IPS-20b (cell line): ENCODE measurements around the gene IGF1R.

Source experiments
- H3K27ac ChIP-seq: one replicate; pipeline ENCODE4 v1.5.1; 2013; ENCODE audit warnings: low read length
- H3K27me3 ChIP-seq: 2 replicates; pipeline ENCODE4 v1.6.1; 2013; ENCODE audit warnings: mild to moderate bottlenecking, low read length, inconsistent platforms; ENCODE audit not compliant: insufficient read depth
- H3K36me3 ChIP-seq: 2 replicates; pipeline ENCODE4 v1.6.1; 2013; ENCODE audit warnings: low read depth, mild to moderate bottlenecking, inconsistent platforms, low read length, moderate library complexity; ENCODE audit not compliant: insufficient read depth
- H3K4me1 ChIP-seq: 2 replicates; pipeline ENCODE4 v1.6.1; 2013; ENCODE audit warnings: mild to moderate bottlenecking, control low read depth, inconsistent platforms, low read length, moderate library complexity; ENCODE audit not compliant: insufficient read depth
- H3K4me3 ChIP-seq: 2 replicates; pipeline ENCODE4 v1.5.1; 2013; ENCODE audit warnings: mild to moderate bottlenecking, low read length, inconsistent platforms
- H3K9ac ChIP-seq: 2 replicates; pipeline ENCODE4 v1.6.1; 2013; ENCODE audit warnings: low read depth, mild to moderate bottlenecking, inconsistent platforms, low read length, moderate library complexity
- H3K9me3 ChIP-seq: 2 replicates; pipeline ENCODE4 v1.6.1; 2013; ENCODE audit warnings: mild to moderate bottlenecking, low read depth, low read length, inconsistent platforms; ENCODE audit not compliant: insufficient read depth

Gene IGF1R

DNA sequence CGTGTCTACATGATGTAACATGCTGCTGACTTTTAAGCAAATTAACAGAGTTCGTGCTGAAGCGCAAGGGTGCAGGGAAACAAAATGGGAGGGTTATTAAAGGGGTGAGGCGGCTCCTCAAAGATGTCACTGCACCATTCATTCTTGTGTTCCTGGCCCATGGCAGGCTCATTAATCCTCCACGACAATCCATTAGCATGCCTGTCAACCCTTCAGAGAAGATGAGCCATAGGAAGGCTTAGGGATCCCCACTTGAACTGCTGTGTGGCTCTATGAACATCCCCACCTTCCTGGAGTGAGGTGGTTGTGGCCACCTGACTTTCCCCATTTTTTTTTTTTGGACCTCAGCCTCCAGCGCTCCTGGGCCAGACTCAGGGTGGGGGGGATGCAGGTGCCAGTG is 45.8 kb downstream of the IGF1R start:
- Histone ChIP-seq H3K27me3 (no peaks in the 10 kb centered on the region), H3K9ac (no peak overlapping the region), H3K9me3 (no peaks in the 10 kb centered on the region), H3K27ac (no peak overlapping the region), H3K36me3 (no peaks in the 10 kb centered on the region), H3K4me1 (peaks cover 34% of the 10 kb centered on the region), H3K4me3 (no peak overlapping the region)

DNA sequence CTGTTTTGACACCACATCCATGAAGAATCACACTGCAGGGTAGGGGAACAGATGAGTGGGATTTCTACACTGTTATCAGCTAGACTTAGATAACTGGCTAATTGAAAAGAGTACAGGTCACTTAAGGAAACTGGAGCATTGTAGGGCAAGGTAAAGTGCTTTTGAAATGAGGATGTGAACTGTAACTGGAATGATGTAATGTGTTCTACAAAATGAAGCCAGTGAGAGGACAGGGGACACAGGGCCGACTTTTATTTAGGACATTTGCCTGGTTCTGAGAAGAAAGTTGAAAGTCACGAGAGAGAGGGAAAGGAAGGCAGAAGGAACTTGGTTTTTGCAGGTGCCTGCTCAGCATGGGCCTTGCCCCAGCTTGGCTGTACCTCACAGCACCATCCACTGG is 50.5 kb downstream of the IGF1R start:
- no peaks in the 10 kb centered on the region for H3K27me3 ChIP-seq
- H3K9ac ChIP-seq: no peak overlapping the region
- no peak overlapping the region for H3K27ac ChIP-seq

DNA sequence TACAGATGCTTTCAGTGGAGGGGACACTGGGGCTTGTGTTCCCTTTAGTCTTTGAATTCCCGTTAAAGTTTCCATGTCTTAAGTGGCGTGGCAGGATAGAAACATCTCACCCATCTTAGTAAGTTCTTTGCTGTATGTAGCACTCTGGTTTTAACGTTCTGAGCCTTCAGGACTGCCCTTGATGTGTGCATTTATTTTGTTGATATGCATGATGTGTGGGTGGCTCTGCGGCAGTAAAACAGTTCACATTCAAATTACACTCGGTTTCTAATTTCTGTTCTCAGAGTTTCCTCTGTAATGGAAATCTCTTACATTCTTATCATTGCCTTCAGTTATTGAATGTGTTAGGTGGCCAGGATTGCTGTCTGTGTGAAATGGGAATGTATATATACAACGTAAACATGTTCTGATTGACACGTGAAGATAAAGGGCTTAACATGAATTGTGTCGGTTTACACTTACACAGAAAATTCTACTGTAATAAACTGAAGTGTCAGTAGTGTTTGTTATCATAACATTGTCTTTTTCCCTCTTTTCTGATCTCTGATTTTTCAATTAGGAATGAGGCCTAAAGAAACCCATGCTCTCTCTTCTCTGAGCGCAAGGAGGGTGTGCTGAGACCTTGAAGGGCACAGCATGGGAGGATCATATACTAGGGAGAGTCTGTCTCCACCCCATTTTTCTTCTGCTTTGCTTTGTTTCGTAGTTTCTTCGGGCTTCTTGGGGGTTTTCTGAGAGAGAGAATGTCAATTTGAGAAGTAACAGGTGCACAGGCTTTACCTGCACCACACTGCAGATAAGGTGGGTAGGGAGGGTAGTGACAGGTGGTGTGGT is 51.5 kb downstream of the IGF1R start:
- Histone ChIP-seq H3K36me3 (no peaks in the 10 kb centered on the region), H3K4me1 (peaks cover 41% of the 10 kb centered on the region), H3K9me3 (no peaks in the 10 kb centered on the region), H3K4me3 (no peak overlapping the region), H3K27ac (no peak overlapping the region), H3K9ac (no peak overlapping the region), H3K27me3 (no peaks in the 10 kb centered on the region)

More for the DNA sequence above, 50.5 kb downstream of the IGF1R start:
- H3K36me3 ChIP-seq: no peaks in the 10 kb centered on the region
- H3K4me3 ChIP-seq: no peak overlapping the region
- H3K4me1 ChIP-seq: peaks cover 40% of the 10 kb centered on the region
- no peaks in the 10 kb centered on the region for H3K9me3 ChIP-seq

DNA sequence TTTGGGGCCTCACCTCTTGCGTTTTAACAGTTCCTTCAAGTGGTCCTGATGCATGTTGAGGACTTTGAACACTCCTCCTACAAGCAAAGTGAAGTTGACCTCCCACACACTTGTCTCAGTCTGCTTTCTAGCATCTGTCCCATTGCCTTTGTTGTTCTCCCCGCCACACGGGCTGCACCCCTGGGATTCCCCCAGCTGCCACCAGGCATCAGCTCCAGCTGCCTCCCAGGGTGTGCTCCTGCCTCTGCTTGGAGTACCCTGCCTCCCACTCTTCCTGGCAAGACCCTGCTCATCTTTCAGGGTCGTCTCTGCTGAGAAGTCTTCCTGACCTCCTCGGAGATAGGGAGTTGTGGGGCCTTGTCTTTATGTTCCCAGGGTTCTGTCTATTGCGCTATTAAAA is 52.2 kb downstream of the IGF1R start:
- H3K4me3 ChIP-seq: no peak overlapping the region
- peaks cover 37% of the 10 kb centered on the region for H3K4me1 ChIP-seq
- no peaks in the 10 kb centered on the region for H3K36me3 ChIP-seq
- no peaks in the 10 kb centered on the region for H3K27me3 ChIP-seq
- no peak overlapping the region for H3K27ac ChIP-seq
- no peaks in the 10 kb centered on the region for H3K9me3 ChIP-seq
- no peak overlapping the region for H3K9ac ChIP-seq

DNA sequence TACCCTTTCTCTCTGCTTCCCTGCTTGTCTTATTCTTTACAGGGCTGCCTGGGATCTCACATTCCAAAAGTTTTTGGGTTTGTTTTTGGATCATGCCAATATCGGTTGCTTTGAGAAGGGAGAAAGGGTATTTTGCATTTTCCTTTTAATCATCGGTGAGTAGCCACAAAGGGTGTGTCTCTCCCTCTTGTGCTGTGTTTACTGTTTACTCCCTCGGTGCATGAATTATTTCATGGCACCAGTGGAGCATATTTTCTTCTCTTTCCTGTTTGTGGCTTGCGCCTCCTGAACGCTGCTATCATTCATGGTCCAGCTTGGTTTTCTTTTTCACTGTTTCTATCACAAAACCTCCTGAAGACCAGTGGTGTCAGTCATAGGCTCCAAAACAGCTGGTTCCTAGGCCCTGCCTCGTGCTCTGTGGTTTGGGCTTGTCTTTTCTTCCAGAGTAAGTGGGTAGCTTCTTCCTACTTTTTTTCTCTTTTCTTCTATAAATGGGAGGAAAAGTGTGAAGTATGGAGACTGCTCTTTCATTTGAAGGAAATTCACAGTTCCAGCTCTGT is 54.9 kb downstream of the IGF1R start:
- H3K27ac ChIP-seq: no peak overlapping the region
- peaks cover 41% of the 10 kb centered on the region for H3K4me1 ChIP-seq
- no peak overlapping the region for H3K4me3 ChIP-seq
- H3K9me3 ChIP-seq: no peaks in the 10 kb centered on the region
- peaks cover 10% of the 10 kb centered on the region for H3K36me3 ChIP-seq
- no peak overlapping the region for H3K9ac ChIP-seq
- no peaks in the 10 kb centered on the region for H3K27me3 ChIP-seq

DNA sequence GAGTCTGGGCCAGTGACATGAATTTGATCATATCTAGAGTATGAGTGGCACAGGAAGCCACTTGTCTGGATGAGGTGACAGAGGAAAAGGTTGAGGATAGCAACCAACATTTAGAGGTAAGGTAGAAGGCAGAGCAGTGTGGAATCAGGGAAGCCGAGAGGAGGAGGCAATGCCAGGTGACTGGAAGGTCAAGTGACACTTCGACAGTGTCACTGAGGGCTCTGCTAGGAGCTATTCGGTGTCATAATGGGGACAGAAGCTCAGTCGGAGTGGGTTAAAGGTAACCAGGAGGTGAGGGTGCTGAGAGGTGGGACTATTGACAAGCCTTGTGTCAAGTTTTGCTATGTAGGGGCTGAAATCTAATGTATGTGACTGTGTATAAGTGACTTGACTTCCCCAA is 56.7 kb downstream of the IGF1R start:
- peaks cover 13% of the 10 kb centered on the region for H3K36me3 ChIP-seq
- peaks cover 32% of the 10 kb centered on the region for H3K4me1 ChIP-seq
- H3K27me3 ChIP-seq: no peaks in the 10 kb centered on the region
- H3K9me3 ChIP-seq: no peaks in the 10 kb centered on the region
- H3K4me3 ChIP-seq: no peak overlapping the region
- H3K27ac ChIP-seq: no peak overlapping the region
- no peak overlapping the region for H3K9ac ChIP-seq

DNA sequence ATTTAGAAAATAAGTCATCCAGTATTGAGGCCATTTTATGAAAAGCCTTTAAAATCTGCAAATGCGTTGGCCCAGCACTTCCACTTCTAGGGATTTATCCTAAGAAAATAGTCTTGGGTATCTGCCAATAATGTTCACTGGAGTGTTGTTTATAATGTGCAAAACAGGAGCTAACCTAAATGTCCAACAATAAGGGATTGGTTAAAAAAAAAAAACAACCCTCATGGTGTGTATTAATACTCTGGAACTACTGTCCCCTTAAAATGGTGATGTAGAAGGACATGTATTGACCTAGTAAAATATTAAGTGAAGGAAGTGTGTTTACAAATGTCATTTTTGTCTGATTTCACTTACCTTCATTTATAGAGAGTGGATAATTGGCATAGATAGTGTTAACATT is 58.0 kb downstream of the IGF1R start:
- H3K27ac ChIP-seq: no peak overlapping the region
- peaks cover 24% of the 10 kb centered on the region for H3K4me1 ChIP-seq
- peaks cover 16% of the 10 kb centered on the region for H3K36me3 ChIP-seq
- H3K27me3 ChIP-seq: no peaks in the 10 kb centered on the region
- no peak overlapping the region for H3K9ac ChIP-seq
- H3K9me3 ChIP-seq: no peaks in the 10 kb centered on the region
- no peak overlapping the region for H3K4me3 ChIP-seq

DNA sequence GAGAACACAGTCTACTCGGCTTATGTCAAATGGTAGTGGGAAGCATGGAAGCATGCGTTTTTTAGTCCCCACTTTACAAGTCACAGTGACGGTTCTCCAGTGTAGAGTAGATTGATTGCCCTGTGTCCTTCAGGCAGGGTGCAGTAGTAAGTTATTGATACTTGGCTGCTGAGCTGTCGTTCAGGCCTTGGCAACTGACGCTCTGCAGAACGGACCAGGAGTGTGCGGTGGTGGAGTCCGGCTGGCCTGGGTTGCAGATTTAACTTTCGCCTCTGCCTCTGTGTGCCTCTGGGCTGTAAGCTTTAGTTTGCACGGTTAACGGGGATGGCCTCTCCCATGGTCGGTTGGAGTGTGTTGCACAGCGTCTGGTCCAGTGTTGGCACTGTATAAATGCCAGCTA is 58.6 kb downstream of the IGF1R start:
- Histone ChIP-seq H3K4me1 (peaks cover 26% of the 10 kb centered on the region), H3K9ac (no peak overlapping the region), H3K27ac (no peak overlapping the region), H3K9me3 (no peaks in the 10 kb centered on the region), H3K27me3 (no peaks in the 10 kb centered on the region), H3K36me3 (peaks cover 19% of the 10 kb centered on the region), H3K4me3 (no peak overlapping the region)

DNA sequence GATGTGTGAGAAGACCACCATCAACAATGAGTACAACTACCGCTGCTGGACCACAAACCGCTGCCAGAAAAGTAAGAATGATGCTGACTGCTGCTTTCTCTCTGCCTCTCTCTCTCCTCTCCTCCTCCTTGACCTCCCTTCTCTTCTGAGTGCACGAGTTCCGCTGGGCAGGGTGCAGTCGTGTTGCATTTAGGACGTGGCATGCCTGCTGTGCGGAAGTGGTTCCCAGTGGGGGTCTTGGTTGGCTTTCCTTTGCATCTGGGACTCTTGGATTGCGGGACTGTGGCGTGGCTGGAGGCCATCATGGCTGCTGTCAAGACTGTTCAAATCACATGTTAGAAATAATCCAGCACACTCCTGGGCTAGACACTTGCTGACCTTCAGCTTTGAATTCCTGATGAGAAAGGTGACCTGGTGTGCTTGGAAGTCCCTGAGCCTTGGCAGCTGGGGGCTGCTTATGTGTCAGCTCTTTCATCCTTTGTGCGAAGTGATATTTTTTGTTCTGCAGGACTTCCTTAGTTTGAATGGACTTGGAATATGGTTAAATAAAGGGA is 59.8 kb downstream of the IGF1R start:
- no peak overlapping the region for H3K27ac ChIP-seq
- H3K36me3 ChIP-seq: peaks cover 22% of the 10 kb centered on the region
- H3K4me1 ChIP-seq: peaks cover 31% of the 10 kb centered on the region
- no peaks in the 10 kb centered on the region for H3K27me3 ChIP-seq
- no peaks in the 10 kb centered on the region for H3K9me3 ChIP-seq
- no peak overlapping the region for H3K4me3 ChIP-seq
- H3K9ac ChIP-seq: no peak overlapping the region

DNA sequence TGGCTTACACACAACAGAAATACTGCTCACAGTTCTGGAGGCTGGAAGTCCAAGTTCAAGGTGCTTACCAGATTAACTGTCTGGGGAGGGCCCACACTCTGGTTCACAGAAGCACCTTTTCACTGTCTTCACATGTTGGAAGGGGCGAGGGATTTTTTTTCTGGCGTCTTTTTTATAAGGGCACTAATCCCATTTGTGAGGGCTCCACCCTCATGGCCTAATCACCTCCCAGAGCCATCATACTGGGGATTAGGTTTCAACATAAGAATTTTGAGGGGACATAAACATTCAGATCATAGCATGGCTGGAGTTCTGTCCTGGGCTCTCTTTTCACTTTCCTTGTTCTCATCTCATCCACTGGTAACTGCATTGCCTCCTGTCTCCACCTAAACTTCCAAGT is 63.5 kb downstream of the IGF1R start:
- Histone ChIP-seq H3K9me3 (no peaks in the 10 kb centered on the region), H3K27me3 (no peaks in the 10 kb centered on the region), H3K4me1 (peaks cover 45% of the 10 kb centered on the region), H3K36me3 (peaks cover 22% of the 10 kb centered on the region), H3K4me3 (no peak overlapping the region), H3K27ac (no peak overlapping the region), H3K9ac (no peak overlapping the region)

DNA sequence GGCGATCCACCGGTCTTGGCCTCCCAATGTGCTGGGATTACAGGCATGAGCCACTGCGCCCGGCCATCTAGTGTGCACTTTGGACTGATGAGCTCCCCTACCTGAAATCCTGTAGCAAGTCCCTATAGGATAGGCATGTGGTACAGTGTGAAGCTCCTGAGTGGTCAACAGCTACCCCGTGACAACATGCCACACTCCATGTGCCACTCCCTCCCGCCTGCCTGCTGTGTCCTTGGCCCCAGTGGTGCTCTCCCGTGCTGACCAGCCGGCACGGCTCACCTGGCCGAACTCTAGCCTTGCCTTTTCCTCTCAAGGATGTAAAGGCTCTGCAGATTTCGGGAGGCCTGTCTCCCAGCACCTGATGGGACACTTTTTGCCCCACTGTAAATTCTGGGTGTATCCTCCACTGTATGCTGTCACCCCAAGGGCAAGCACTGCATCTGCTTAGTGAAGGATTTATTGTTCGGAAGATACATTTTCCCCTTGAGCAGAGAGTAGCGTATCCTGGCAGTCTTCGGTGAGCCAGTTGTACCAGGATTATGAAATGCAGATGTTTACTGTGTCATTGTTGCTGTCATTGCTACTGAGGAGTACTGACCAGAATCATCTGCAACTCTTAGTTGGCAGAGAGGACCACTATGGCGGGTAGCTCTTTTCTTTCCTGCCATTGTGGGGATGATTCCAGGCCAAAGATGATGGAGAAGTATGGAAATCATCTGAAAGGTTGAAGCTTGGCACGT is 64.7 kb downstream of the IGF1R start:
- Histone ChIP-seq H3K36me3 (peaks cover 14% of the 10 kb centered on the region; the same call in 1 of the 2 replicates), H3K9ac (no peak overlapping the region), H3K27ac (no peak overlapping the region), H3K9me3 (no peaks in the 10 kb centered on the region), H3K4me3 (no peak overlapping the region), H3K4me1 (peaks cover 53% of the 10 kb centered on the region), H3K27me3 (no peaks in the 10 kb centered on the region)
